ENCODE data around the gene UGT2B15.

- TF ChIP-seq CTCF (IDR thresholded peaks at IDR 0.05): no peak
- no peak for TF ChIP-seq EZH2 (IDR thresholded peaks at IDR 0.05)
- no peak for TF ChIP-seq EZH2phosphoT487 (IDR thresholded peaks at IDR 0.05)
Measured at GRCh38 chr4:68597482-68597881, 73.0 kb downstream of the UGT2B15 start.

Measured in neural progenitor cell (in vitro differentiated cells).